ENCODE data around the gene DONSON.

The DONSON gene

GRCh38 chr21:33541105-33541711 lies 47.3 kb downstream of the DONSON start:
- DNase-seq = no peak

DNA sequence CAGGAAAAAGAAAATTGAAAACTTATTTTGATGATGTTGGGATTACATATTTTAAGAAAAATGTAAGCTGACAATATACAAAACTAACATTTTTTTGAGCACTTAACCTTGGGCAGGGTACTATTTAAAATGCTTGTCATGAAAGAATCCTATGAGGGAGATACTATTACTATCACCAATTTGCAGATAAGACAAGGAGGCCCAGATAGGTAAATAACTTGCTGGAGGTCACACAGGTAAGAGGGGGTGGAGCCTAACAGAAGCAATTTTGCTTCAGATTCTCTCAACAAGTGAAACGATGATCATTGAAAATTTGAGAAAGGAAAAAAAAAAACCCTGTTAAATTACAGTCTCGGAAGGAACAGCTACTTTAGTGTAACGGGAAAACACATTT lies 47.8 kb downstream of the DONSON start:
- DNase-seq = no peak

DNA sequence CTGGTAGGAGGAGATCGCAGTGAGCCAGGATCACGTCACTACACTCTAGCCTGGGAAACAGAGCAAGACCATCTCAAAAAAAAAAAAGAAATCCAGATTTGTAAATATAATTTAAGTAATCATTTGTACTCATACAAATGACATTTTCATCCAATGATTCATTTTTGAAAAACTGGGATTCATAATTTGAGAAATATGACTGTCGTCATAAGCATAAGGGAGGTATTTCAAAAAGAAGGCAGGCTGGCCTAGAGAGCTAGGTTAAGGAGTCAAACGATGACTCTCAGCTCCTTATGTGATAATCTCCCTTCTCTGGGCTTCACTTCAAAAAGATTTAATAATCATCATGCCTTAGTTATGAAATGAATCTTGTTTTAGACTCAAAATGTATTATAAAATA lies 48.9 kb downstream of the DONSON start:
- DNase-seq = no peak

DNA sequence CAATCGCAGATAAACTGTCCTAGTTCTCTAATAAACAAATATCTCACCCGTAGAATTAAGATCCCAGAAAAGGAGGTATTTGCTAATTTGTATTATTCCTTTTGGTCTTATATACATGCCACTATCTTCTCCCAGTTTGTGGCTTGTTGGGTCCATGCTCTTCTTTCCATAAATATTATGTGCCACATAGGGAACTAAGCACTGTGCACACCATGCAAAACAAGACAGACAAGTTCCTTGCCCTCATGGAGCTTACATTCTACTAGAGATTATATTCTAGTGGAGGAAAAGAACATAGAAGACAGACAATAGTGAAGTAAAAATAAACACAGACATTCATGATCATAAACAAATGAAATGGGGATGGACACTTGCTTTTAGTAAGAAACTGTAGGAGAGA lies 51.3 kb downstream of the DONSON start:
- DNase-seq = no peak

GRCh38 chr21:33531007-33531406 lies 57.5 kb downstream of the DONSON start:
- DNase-seq = no peak

All from effector CD8-positive, alpha-beta T cell (primary cell).